Loucy (cell line): Measurements from ENCODE around the gene RTL10.

ENCODE experiments used
- CTCF ChIP-seq: fragments of 200-600 bp; sonication (generic); conservative IDR thresholded peaks from 2 replicates; pipeline ENCODE4 v1.5.1; 2014; ENCODE audit warnings: mild to moderate bottlenecking, antibody characterized with exemption, low read length
- EZH2phosphoT487 ChIP-seq: fragments of 200-600 bp; IDR thresholded peaks from 2 replicates; pipeline ENCODE4 v1.6.1; 2018; ENCODE audit warnings: antibody characterized with exemption, mild to moderate bottlenecking, moderate library complexity, borderline replicate concordance

- TF ChIP-seq EZH2phosphoT487: no peak
- no peak for TF ChIP-seq CTCF
These were observed 21.0 kb upstream of the RTL10 start for GRCh38 chr22:19875531-19876313.
